T1000 (cell line): ENCODE results near the gene ZBTB39.
A peak's percentile ranks its signal among the peaks of the same experiment; 100 is the strongest.
"Not testable (repeated sequence)": the region's sequence is repeated elsewhere in the genome, so short reads cannot be mapped to it uniquely, and the experiment has no call there.

Experiments
- DNase-seq: peaks from one replicate; lab custom pipeline; 2025; ENCODE audit warnings: mixed read lengths; lab: John Stamatoyannopoulos, UW

Gene ZBTB39

GRCh38 chr12:57001448-57001906 lies 4.9 kb downstream of the ZBTB39 start:
- DNase-seq = no peak

GRCh38 chr12:57000393-57000792 lies 6.0 kb downstream of the ZBTB39 start:
- no peak for DNase-seq

DNA sequence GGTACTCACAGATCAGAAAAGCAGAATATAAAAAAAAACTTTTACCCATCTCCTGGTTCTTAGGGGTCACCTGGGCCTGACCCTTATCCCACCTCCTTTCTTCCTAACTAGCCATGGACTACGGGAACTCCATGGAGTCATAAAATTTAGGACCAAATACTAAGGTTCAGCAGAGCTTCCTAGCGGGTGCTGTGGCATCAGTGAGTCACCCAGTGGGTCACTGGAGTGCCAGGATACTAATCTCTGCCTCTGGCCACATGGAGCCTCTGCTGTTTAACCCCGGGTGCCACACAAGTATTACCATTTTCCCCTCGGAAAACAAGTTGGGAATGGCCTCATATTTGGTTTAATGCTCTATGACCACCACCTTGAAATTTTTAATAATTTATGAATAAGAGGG lies 6.9 kb downstream of the ZBTB39 start:
- no peak for DNase-seq

GRCh38 chr12:56998981-56999380 lies 7.4 kb downstream of the ZBTB39 start:
- no peak for DNase-seq

- no peak for DNase-seq
Measured at GRCh38 chr12:56998316-56998715, 8.0 kb downstream of the ZBTB39 start.

GRCh38 chr12:56996793-56997545 lies 9.4 kb downstream of the ZBTB39 start:
- DNase-seq = no peak

DNA sequence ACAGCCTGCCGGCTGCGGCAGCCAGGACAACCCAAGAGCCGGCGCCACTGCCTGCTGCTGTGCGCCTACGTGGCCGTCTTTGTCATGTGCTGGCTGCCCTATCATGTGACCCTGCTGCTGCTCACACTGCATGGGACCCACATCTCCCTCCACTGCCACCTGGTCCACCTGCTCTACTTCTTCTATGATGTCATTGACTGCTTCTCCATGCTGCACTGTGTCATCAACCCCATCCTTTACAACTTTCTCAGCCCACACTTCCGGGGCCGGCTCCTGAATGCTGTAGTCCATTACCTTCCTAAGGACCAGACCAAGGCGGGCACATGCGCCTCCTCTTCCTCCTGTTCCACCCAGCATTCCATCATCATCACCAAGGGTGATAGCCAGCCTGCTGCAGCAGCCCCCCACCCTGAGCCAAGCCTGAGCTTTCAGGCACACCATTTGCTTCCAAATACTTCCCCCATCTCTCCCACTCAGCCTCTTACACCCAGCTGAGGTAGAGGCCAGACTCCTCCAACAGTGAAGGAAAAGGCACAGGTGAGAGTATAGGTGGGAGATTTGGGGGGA lies 10.3 kb downstream of the ZBTB39 start:
- DNase-seq = no peak

DNA sequence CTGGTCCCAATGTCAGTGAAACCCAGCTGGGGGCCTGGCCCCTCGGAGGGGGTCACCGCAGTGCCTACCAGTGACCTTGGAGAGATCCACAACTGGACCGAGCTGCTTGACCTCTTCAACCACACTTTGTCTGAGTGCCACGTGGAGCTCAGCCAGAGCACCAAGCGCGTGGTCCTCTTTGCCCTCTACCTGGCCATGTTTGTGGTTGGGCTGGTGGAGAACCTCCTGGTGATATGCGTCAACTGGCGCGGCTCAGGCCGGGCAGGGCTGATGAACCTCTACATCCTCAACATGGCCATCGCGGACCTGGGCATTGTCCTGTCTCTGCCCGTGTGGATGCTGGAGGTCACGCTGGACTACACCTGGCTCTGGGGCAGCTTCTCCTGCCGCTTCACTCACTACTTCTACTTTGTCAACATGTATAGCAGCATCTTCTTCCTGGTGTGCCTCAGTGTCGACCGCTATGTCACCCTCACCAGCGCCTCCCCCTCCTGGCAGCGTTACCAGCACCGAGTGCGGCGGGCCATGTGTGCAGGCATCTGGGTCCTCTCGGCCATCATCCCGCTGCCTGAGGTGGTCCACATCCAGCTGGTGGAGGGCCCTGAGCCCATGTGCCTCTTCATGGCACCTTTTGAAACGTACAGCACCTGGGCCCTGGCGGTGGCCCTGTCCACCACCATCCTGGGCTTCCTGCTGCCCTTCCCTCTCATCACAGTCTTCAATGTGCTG lies 11.0 kb downstream of the ZBTB39 start:
- no peak for DNase-seq

DNA sequence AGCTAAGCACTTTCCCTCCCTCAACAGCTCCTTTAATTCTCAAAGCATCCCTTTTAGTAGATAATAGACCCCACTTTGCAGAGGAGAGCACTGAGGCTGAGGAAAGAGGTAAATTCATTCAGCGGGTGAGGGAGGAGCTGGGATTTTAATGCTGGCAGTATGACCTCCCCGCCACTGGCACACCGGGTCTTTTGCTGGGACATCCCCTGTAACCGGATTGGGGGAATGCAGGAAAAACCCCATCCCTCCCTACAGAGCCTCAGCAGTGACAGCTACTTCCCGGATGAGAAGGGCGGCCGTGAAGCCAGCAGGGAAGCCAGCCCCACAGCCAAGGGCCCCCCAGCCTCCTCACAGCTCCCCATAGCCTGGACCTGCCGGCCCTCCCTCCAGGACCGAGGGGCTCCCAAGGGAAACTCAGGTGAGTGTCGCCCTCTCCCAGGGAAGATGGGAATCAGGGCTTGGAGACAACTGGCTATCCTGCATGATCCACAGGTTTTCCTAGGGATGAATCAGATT lies 12.1 kb downstream of the ZBTB39 start:
- no peak for DNase-seq

DNA sequence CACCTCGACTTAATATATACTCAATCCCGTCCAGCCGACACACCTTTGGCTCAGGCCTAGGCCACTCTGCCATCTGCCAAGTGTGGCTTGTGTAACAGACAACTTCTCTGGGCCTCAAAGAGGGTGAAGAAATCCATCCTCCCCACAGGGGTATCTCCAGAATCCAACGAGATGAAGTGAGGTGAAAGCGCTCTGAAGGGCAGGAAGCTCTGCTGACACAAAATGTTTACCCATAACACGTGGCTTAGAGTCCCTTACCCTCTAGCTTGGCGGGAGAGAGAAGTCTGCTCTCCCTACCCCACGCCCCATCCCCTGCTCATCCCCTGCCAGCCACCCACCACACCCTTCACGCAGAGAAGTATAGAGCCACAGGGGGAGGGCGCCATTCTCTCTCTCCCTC lies 13.0 kb downstream of the ZBTB39 start:
- no peak for DNase-seq

DNA sequence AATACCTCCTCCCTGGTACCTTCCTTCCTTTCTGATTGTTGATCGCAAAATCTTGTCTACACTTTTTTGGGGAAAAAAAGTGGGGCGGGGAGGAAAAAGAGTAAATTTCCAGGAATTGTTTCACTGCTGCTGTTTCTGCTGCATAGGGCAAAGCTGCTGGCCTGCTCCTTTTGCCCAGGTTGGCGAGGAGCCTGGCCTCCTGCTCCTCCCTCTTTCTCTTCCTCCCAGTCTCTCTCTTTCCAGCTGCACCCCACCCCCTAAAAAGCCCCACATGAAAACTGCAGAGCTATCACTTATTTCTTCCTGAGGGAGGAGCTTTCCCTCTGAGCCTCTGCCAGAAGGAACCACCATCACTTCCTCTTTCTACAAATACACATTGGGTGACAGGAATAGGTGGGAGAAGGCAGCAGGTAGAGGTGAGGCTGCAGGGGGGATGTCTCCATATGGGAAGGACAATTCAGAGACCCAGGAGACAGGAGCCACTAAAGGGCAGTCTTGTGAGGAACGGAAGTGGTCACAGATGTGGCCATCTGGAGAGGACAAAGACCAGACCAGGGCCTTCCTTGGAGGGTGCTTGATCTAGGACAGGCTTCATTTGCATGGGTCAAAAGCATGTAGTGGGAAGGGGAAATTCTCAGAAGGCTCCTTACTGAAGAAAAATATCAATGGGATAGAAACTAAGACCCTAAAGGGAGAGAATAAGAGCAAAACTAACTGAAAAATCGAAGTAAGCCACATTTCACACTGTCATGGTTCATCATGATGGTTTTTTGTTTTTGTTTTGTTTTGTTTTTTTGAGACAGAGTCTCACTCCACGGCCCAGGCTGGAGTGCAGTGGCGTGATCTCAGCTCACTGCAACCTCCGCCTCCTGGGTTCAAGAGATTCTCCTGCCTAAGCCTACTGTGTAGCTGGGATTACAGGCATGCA lies 14.8 kb downstream of the ZBTB39 start:
- DNase-seq = no peak

- DNase-seq = no peak
Measured at GRCh38 chr12:56990648-56991318, 15.6 kb downstream of the ZBTB39 start.

DNA sequence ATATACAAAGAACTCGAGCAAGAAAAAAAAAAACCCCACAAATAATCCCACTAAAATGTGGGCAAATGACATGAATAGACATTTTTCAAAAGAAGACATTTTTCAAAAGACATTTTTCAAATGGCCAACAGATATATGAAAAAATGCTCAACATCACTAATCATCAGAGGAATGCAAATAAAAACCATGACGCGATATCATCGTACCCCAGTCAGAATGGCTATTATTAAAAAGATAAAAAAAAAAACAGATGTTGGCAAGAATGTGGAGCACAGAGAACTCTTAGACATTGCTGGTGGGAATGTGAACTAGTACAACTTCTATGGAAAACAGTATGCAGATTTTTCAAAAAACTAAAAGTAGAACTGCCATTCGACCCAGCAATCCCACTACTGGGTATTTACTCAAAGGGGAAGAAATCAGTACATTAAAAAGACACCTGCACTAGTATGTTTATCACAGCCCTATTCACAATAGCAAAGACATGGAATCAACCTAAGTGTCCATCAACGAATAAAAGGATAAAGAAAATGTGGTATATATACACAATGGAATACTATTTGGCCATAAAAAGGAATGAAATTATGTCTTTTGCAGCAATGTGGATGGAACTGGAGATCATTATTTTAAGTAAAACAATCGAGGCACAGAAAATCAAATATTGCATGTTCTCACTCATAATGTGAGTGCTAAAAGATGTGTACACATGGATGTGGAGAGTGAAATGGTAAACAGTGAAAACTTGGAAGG lies 16.3 kb downstream of the ZBTB39 start:
- no peak for DNase-seq

GRCh38 chr12:56988207-56988739 lies 18.1 kb downstream of the ZBTB39 start:
- DNase-seq = no peak

GRCh38 chr12:56987551-56988053 lies 18.7 kb downstream of the ZBTB39 start:
- peak; percentile 72 for DNase-seq

DNA sequence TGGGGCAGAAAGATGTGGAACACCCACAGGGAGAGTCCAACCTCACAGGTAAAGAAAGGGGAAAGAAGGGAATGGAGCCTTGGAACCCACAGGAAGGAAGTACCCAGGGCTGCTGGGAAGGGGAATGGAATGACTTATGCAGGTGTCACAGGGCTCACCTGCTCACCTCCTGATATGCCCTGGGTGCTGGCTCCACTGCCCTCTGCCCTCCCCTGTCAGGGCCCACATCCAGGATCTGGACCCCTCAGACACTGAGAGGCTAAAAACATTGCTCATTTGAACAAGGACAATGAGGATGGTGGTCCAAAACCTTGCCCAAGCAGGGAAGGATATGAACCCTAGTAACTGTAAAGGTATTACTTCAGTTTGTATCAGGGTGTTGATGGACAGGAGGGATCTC lies 19.3 kb downstream of the ZBTB39 start:
- no peak for DNase-seq

- DNase-seq = peak; percentile 30
Measured at GRCh38 chr12:56985714-56986113, 20.6 kb downstream of the ZBTB39 start.

DNA sequence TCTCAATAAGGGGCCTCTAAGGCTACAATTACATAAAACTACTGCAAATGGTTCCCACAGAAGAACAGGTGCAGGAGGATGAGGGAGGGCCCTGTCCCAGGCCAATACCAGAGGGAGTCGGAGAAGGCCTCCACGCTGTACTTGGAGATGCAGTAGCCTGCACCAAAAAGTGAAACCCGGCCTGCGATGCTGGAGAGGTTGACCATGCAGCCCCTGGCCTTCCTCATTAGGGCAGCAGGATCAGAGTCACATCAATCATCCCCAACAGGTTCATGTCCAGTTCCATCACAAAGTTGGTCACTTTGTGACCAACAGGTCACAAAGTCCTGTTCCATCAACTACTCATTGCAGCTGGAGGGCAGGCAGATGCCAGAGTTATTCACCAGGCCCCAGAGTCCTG lies 23.0 kb downstream of the ZBTB39 start:
- no peak for DNase-seq

DNA sequence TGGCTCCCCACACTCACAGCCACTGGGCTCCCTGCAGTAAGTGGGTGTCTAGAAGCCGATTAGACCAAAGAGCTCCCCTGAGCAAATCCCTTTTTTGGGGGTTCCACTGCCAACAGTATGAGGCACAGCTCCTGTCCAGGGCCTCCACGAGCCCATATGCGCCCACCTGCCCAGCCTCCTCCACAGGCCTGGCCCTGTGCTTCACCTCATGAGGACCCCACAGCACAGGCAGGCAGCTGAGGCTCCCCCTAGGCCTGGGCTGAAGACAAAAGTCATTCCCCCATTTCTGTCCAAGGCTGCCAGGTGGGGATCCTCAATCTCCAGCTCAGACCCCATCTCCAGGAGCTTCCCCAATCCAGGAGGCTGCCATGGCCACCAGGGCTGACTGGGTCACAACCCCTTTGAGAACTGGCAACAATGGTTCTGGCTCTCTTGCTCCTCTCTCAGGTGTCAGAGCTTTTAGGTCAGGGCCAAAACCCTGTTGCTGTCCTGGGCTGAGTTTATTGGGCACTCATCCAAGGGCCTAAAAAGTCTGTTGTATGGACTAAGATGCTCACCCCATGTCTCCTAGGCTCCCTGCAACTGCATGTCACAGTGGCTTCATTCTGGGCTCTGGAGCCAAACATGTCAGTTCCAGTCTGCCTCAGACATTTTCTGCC lies 23.6 kb downstream of the ZBTB39 start:
- DNase-seq = not testable (repeated sequence)
